ENCODE results near the gene CFAP77.
"Not testable (repeated sequence)": the region's sequence is repeated elsewhere in the genome, so short reads cannot be mapped to it uniquely, and the experiment has no call there.

- TF ChIP-seq POLR2A, CTCF, EP300 (IDR thresholded peaks at IDR 0.05): not testable (repeated sequence)
Observed at GRCh38 chr9:132568787-132569186, 158.8 kb downstream of the CFAP77 start.

All from sigmoid colon (tissue), 4 donors.